ENCODE measurements around the gene ASPHD2.

GRCh38 chr22:26447584-26448329 is 18.7 kb downstream of the ASPHD2 start:
- no peak for TF ChIP-seq POLR2A (IDR thresholded peaks at IDR 0.05)
- TF ChIP-seq CTCF (IDR thresholded peaks at IDR 0.05), result no peak
- no peak for TF ChIP-seq EP300 (IDR thresholded peaks at IDR 0.05)

All from tibial nerve (tissue), 4 donors.